Central memory CD4-positive, alpha-beta T cell (primary cell): Measurements from ENCODE around the gene PTX4.

Experiments
- DNase-seq: peaks from one replicate; pipeline ENCODE4 v3.0.0; 2022
- total RNA-seq, 3 experiments: gene quantifications; one replicate each; lab custom pipeline; 2026; lab: John Stamatoyannopoulos, UW

PTX4 gene, protein sequence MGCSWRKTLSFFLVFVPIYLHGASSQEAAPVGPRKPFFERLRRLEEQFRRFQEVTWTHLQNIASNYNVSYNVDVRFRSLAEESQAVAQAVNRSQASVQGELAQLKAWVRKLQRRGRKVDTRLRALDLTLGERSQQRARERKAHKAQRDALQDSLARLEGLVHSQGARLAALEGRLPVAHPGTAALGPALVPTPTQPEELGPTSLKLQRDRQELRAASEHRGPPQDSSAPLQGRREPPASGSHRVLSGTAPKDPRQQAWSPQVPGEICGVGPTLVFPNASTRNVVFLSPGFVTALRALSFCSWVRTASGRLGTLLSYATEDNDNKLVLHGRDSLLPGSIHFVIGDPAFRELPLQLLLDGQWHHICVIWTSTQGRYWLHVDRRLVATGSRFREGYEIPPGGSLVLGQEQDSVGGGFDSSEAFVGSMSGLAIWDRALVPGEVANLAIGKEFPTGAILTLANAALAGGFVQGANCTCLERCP
- total RNA-seq, result 0 reads per million in 3 experiments

DNA sequence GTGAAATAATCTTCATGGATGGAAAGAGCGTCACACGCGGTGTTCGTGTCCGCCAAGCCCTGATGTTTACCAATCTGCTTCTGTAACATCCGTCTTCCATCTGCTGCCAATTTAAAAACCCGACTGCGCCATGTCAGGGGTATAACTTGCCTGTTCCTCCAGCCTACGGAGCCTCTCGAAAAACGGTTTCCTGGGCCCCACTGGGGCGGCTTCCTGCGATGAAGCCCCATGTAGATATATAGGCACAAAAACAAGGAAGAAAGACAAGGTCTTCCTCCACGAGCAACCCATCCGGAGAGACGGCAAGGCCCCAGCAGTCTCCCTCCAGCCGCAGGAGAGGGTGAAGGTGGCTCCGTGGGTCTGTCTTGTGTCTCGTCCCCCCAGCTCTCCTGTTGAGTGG lies at the start of gene PTX4:
Gene PTX4 (minus strand): TSS at position 326 of the 400 bp plus-strand sequence. CDS start 35 bp downstream, at position 291.
- no peak for DNase-seq

DNA sequence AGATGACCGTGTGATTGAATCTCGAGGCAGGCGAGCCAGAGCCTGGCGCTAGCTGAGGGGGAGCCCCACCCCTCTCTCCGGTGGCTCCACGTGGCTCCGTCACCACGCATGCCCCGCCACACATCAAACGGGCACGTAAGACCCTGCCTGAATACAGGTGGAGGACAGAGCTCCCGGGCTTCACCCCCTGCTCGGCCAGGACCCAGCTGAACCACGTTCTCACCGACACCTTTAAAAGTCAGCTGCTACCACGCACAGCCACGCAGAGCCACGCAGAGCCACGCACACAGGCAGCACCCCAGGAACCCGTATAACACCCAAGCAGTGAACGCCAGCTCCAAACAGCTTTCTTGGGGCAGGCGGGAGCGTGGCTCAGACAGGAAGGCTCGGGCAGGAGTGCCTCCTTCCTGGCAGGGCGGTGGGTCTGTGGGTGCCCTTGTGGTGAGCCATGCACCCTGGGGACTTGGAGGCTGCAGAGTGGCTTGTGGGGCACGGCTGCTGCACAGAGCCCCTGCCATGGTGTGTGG lies 49.1 kb upstream of the PTX4 start:
- peak; percentile 42 for DNase-seq

DNA sequence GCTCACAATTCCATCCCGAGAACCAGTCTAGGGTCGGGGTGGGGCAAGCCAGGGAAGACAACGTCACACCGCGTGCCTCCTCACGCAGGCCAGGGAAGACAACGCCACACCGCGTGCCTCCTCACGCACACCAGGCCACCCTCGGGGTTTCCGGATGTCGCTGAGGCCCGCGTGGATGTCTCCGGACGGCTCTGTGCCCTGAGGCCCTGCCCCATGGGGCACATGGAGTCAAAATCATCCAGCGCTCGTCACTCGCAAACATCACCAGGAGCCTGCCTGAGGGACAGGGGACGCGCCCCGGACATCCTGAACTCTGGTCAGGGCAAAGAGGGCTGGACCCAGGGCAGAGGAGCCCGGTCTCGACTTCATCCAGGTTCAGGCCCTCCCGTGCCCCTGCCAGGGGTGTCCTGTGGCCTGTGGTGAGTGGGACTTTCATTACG lies 48.4 kb upstream of the PTX4 start:
- no peak for DNase-seq

DNA sequence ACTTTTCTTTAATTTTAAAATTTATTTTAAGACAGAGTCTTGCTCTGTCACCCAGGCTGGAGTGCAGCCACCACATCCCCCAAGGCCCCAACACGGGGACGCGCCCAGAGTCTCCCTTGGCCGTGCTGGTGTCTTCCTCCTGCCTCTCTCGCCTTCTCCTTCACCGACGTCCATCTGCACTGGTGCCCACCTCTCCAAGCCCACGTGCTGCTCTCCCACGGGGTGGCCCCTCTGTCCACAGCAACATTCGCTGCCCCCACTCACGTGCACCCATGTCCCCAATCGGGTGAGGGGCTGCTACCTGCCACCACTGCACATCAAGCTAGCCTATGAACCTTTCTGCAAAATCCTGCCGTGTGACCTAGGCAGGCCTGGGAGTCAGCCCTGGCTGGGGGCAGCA lies 47.9 kb upstream of the PTX4 start:
- no peak for DNase-seq

DNA sequence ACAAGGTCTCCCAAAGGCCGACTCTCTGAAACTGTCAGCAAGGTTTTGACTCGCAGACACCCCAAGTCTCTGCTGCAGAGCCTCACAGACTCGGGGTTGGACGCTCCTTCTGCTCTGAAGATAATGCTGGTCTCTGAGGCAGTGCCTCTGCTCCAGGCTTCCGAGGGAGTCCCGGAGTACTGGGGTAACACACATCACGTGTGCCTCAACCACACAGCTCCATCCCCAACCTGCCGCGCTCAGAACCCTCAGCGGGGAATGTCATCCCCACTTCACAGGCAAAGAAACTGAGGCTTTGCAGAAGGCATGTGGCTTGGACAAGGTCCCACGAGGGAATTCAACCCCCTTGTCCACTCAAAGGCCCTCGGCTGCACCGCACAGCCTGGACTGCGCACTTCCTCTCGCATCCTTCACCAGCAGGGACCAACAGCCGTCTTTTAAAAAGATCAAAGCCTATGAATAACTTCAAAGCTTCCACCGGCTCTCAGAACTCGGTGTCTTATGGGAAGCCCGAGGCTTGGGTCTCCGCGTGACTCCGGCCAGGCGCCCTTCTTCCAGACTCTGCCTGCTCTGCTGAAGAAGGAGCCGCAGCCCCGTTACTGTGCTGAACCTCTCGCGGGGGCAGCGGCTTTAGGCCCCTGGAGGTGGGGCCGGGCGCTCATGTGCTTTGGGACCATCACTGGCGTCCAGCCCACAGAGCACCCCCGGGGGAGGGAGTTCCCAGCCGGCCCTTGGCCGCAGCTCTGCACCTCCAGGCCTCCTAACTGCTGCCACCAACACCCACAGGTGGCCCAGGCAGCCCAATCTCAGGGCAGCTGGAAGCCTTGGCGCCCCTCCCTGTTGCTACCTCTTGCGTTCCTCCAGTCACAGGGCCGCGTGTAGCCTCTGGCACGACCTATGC lies 46.9 kb upstream of the PTX4 start:
- DNase-seq, result peak; percentile 49

DNA sequence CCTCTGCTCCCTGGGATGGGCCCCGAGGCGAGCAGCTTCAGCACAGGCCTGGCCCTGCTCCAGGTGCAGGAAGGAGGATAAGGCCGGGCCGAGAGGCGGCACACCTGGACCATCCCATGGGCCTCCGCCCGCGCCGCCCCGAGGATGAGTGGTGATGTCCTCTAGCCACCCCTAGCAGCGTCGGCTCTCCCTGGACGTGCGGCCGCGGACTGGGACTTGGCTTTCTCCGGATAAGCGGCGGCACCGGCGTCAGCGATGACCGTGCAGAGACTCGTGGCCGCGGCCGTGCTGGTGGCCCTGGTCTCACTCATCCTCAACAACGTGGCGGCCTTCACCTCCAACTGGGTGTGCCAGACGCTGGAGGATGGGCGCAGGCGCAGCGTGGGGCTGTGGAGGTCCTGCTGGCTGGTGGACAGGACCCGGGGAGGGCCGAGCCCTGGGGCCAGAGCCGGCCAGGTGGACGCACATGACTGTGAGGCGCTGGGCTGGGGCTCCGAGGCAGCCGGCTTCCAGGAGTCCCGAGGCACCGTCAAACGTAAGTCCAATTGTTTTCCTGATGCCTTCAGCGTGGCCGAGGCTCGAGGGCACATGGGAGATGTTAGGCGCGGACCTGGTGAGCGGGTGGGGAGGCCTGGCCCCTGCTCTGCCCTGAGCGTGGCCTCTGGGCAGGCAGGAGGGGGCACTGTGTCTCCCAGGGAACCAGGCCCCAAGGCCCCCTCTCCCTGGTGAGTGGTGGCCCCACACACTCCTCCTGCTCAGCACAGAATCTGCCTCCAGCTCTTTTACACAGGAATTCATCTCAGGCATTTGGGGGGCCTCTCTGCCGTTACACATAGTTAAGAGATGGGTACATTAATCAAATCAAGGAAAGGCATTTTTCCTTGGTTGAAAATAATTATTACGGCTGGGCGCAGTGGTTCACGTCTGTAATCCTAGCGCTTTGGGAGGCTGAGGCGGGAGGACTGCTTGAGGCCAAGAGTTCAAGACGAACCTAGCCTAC lies 45.6 kb upstream of the PTX4 start:
- no peak for DNase-seq

DNA sequence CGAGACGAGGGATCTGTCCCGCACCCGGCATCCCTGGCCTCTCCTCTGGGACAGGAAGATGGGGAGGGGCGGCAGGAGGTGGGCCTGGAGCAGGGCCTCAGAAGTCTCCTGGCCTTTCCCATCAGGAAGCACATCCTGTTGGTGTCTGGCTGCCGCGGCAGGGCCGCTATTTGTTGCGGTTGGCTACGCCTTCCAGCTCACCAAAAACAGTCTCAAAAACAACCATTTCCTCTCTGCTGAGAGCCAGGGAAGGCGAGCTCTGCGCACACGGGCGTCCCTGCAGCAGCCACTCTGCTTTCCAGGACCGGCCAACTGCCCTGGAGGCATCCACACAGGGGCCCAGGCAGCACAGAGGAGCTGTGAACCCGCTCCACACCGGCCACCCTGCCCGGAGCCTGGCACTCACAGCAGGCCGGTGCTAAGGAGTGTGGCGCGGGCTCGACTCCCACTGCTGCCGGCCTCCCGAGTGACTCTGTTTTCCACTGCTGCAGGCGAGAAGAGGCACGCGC lies 44.8 kb upstream of the PTX4 start, which contains the start of gene TMEM204:
Gene TMEM204 (plus strand): TSS at position 224 of the 509 bp plus-strand sequence. CDS start 610 bp downstream, outside the sequence.
- DNase-seq, result peak; percentile 52

DNA sequence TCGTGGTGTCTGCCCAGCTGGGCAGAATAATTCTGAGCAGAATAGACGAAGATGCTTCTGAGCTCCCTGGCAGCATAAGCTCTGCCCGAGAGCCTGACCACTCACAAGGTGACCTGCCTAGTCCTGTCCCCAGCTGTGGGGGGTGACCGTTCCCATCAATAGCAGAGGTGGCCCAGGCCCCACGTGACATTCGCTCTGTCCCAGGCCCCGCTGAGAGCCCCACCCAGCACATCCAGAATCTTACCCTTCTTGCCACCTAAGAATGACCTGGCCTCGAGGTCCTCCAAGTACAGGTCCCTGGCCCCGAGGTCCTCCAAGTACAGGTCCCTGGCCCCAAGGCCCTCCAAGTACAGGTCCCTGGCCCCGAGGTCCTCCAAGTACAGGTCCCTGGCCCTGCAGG lies 44.0 kb upstream of the PTX4 start:
- DNase-seq, result no peak

DNA sequence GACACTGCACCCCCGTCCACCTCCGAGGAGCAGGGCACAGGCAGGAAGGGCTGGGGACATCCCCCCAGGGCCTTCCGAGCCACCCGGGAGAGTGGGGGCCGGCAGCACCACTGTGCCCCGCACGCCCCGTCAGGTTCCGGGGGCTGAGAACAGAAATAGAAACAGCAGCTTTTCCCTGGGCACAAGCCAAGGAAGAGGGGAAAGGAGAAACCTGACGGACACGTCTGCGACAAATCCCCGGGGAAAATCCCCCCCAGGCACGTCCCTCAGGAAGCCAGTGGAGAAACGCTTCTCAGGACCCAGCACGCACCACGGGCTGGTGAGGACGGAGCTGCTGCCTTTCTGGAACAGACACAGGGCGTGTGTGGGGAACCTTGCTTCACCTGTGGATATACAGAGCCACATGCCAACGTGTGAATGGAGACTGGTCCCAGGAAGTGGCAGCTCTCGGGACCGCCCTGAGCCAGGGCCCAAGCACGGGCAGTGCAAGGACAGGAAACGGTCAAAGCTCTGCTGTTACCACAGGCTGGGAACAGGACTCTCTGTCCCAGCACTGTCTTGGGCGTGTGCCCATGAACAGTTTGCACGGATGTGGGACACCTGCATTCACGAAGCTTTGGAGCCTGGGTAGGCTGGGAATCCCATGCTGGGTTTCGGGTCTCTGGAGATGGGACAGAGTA lies 43.5 kb upstream of the PTX4 start:
- DNase-seq, result no peak

DNA sequence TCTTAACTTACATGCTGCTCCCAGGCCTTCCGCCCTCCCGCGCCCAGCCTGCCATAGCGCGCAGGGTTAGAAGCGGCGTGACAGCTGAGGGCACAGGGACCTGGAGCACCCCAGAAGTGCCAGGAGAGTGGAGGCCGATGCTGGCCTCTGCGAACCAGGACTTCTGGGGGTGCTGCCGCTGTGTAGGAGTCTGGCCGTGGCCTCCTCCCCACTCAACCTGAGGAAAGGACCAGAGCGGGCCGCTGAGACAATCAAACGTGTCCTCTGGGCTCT lies 42.8 kb upstream of the PTX4 start:
- DNase-seq, result no peak

DNA sequence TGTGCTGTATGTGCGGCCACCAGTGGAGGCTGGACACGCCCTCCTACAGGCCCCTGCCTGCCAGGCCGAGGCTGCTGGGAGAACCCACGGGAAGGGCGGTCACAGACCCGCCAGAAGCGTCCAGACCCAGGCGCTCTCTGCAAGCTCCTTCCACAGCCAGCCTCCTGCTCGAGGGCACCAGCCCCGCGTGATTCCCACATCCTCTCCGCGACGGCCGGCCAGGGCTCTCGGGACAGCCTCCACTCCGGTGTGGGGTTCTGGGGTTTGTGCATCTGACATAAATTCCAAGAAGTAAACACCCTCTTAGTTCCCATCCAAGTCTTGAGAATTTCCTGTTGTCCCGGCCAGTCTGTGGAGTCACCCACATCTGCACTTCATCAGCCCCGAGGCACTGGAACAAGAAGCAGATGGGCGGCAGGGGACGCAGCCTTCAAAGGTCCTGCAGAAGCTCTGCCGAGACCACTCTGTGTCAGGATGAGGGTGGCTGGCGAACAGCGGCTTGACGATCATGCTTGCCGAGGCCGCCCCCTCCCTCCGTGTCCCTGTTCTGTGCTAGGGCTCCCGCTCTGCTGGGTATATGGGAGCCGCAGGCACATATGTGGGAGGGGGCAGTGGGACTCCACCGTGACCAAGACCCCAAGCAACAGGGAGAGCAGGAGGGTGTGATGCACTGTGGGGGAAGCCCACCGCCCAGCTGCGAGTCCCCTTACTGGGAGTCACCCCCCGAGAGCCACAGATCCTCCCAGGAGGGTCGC lies 42.3 kb upstream of the PTX4 start:
- DNase-seq, result no peak

DNA sequence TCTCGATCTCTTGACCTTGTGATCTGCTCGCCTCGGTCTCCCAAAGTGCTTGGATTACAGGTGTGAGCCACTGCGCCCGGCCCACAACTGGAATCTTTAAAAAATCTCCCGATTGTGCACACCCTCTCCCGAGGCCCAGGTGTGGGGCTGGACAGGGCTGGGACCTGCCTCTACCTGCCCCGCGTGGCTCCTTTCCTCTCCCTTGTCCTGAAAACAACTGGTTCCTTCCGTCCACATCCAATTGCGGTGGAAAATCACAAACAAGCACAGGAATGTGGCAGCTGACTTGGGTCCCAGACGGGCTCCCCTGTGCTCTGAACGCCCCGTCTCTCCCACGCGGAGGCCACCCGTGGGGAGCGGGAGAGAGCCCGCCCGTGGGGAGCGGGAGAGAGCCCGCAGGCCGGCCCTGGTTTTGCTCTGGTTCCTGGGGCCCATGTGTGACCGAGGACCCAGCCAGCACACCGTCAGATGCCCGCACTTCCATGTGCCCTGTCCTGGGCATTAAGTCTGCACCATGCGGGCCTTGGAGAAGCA lies 41.7 kb upstream of the PTX4 start:
- DNase-seq, result no peak

DNA sequence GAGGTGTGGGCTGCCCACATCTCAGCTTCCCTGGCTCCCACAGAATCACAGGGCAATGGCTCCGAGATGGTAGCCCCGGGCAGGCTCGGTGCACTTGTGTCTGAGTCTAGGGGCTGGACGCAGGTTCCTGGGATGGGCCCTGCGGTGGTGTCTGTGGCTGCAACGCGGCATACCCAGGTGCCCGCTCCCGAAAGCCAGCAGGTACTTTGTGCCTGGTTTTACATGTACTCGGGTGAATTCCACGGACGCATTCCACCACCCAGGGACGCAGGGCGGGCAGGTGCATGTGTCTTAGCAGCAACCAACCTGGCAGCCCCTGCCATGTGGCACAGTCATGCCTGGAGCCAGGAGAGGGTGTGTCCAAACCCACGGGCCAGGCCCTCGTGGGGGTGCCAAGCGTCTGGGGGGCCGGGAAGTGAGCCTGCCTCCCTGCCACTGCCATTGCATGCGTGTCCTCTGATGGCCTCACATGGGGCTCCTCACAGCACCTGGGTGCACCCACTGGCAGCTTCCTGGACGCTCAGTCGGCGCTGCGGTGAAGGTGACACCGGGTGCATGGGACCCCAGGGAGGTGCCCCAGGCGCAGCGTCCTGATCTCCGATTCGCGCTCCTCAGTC lies 40.3 kb upstream of the PTX4 start:
- no peak for DNase-seq

DNA sequence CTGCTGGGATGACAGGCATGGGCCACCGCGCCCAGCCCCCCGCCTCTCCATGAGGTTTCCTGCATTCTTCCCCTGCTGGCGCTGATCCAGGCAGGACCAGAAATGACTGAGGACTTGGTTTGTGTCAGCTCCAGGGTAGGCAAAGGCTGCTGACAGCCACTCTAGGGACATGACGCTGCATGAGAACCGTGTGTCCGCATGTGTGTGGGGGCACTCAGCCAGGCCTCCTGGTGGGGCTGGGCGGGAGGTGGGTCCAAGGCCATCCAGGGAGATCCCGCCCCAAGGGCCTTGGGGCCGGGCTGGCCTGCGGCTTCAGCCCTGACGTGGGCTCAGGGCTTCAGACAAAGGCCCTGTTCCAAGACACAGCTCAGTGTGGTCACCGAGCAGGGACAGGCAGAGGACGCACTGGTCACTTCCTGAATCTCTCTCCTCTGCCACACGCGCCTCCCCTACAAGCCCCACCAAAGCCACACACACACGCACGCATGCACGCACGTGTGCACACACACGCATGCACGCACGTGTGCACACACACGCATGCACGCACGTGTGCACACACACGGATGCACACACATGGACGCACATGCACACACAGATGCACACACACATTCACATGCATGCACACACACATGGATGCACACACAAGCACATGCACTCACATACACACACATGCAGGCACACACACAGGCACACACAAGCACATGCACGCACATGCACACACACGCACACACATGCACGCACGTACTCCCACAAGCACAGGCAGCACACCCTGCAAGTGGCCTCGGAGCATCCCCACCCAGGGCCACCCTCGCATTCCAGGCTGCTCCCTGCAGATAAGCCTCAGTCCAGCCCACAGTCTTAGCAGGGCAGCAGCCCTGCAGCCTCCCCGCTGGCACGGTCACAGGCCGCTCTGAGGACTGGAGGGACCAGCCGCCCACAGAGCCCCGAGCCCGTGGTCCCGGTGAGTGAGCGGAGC lies 39.4 kb upstream of the PTX4 start:
- no peak for DNase-seq

DNA sequence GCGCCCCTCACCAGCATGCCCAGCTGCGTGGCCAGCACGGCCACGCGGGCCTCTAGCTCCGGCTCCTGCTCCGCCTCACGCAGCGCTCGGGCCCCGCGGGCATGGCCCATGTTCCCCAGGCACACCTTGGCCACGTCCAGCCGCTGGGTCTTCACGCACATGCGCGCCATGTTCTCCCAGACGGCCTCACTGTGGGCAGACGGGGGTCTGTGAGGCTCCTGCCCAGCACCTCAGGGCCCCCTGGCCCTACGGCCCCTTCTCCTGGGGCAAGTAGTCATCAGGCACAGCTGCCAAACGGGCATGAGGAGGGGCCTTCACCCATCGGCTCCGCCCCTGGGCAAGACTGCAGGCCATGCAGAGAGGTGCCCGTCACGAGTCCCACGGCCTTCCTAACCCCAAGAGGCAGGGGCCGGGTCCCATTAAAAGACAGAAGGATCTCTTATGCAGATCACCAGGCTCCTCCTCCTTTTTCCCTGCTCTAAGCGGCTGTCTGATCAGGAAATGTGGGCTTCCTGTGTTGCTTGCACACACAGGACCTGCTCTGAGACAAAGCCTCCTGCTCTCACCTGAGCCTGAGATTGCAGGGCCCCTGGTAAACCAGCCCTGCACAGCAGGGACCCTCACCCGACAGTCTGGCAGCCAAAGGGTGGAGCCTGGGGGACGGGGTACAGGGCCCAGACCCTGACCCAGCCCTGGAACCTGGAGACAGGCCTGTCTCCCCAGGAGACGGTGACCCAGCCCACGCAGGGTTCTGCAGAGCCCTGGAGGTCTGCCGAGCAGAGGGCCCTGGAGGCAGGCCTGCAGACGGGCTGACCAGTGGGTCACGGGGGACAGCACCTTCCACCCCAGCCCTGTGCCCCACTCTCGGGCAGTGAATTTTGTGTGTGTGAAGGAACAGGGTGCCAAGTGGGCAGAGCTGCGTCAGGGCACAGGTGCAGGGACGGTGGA lies 38.1 kb upstream of the PTX4 start:
- peak; percentile 47 for DNase-seq

DNA sequence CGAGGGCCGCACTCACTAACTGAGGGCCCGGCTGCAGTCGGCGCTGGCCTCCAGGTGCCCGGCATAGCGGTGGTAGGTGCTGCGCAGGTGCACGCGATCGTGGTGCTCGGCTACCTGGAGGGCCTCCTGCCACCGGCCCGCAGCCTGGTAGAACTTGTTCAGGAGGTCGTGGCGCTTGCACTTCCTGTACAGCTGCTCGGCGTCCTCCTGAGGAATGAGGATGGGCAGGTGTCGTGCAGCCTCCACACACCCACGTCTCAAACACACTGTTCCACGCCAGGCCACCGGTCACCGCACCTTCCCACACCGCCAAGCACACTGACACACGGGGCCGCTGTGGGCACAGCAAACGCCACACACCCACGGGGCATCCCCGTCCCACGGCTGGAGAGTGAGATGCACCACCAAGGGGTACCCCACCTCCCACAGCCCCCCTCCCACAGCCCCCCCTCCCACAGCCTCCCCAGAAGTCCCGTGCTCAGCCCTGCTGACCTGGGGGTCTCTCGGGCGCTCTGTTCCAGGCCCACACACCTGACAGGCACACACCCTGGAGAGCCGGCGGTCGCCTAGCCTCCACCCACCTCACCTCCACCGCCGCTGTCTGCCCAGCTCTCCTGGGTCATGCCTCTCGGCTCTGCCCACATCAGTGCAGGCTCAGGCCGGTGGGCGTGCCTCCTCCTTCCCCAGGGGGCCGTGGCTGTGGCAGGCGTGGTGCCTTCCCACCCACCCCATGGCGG lies 37.3 kb upstream of the PTX4 start:
- peak; percentile 25 for DNase-seq

DNA sequence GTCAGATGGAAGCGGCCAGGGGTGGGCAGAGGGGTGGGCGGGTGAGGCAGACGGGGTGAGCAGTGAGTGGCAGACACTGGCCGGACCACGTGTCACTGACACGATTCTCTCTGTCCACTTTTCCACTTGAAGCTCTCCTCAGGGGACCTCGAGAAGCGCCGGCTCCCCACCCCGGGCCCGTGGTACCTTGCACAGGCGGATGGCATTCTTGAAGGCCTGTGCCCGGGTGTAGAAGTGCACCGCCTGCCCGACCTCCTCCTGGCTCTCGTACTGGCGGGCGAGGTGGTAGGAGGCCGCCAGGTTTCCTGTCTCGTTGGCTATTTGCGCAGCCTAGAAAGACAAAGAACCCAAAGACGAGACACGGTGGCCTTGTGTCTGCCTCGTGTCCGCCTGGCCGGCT lies 35.6 kb upstream of the PTX4 start:
- DNase-seq, result no peak
